ENCODE results near the gene CCDC146.
"Not testable (repeated sequence)": the region's sequence is repeated elsewhere in the genome, so short reads cannot be mapped to it uniquely, and the experiment has no call there.

The CCDC146 gene

DNA sequence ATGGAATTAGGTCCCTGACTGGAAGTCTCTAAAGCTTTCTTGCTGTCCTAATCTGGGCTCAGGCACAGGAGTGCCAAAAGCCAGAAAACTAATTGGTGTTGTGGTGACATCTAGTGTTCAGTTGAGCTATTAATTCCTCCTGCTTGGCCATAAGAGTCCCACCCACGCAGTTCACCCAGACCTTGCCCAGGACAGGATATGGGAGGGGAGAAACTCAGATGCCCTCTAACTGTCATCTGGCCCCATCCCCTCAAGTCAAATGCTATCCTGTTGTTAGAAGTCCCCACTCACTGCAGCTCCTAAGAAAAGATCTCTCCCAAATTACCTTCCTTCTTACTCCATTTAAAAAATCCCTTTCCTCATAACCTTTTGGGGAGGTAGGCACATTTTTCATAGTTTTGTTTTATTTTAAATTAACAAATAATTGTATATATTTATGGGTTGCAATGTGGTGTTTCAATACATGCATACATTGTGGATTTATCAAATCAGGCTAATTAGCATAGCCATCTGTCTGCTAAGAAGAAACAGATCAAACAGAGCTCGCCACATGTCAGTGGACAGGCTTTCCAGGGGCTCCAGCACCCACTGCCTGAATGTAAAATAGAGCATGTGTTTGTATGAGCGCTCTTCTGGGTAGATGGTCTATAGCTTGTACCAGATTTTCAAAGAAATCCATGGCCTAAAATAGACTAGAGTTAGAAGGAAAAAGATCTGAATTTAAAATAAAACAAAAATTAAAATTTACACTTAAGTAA, 209.7 kb downstream of the CCDC146 start:
- DNase-seq (ENCODE audit: low read depth): peak; percentile 3

GRCh38 chr7:77334039-77334438, 211.6 kb downstream of the CCDC146 start:
- DNase-seq (ENCODE audit: low read depth): not testable (repeated sequence)

GRCh38 chr7:77335581-77335980, 213.2 kb downstream of the CCDC146 start:
- DNase-seq (ENCODE audit: low read depth): no peak

- no peak for DNase-seq (ENCODE audit: low read depth)
These were observed 215.1 kb downstream of the CCDC146 start for GRCh38 chr7:77337456-77337990.

DNA sequence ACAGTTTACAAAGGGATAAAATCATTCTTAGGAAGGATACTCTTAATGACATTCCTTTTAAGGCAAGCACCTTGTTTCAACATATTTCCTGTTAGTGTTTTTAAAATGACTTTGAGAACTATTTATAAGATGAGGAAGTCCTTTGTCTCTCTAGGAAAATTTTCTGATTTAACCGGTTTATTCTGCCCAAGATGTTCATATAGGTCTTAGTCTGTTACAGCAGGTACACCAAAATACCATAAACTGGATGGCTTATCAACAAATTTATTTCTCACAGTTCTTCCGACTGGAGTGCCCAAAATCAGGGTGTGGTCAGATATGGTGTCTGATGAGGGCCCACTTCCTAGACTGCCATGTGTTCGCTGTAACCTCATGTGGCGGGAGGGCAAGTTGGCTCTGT, 215.8 kb downstream of the CCDC146 start:
- no peak for DNase-seq (ENCODE audit: low read depth)

DNA sequence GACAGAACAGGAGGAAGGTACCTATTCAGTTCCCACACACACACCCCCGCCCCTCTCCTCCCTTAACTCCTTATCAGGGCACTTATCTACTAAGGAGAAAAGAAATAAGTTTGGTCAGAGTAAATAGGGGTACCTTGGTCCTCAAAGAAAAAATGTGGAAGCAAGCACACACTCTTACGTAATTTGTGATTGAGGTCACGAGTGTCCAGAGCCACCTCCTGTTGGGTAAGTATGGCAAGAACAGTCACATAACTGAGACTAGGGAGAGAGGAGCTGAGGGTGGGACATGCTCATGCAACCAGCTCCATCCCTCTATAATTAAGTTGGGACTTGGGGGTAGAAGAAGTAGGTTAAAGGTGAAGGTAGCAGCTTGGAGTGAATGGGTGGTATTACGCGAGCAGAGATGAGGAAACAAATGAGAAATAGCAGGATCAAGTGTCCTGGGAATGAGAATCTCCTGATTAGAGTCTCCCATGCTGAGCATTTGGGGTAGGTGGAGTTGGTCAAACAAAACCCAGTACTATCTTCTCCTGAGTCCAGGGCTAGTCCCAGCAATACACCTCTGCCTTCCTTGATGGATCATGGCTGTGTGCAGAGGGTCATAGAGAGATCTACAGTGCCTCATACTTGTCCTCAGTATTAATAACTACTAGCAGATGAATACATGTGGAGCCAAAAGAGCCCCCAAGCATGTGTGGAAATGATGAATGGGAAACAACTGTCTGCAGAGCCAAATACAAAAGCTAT, 216.6 kb downstream of the CCDC146 start:
- no peak for DNase-seq (ENCODE audit: low read depth)

DNA sequence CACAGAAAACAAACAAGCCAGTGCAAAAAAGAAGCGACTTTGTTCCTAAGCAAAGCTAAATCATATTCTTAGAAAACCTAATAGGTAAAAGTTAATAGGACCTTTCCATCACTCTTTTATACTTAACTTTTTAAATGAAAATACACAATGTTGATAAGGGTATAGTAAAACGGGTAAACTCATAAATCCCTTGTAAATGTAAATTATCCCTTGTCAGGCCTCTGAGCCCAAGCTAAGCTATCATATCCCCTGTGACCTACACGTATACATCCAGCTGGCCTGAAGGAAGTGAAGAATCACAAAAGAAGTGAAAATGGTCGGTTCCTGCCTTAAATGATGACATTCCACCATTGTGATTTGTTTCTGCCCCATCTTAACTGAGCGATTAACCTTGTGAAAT, 217.3 kb downstream of the CCDC146 start:
- DNase-seq (ENCODE audit: low read depth): no peak
